ENCODE results near the gene COLGALT1.

Gene COLGALT1

DNA sequence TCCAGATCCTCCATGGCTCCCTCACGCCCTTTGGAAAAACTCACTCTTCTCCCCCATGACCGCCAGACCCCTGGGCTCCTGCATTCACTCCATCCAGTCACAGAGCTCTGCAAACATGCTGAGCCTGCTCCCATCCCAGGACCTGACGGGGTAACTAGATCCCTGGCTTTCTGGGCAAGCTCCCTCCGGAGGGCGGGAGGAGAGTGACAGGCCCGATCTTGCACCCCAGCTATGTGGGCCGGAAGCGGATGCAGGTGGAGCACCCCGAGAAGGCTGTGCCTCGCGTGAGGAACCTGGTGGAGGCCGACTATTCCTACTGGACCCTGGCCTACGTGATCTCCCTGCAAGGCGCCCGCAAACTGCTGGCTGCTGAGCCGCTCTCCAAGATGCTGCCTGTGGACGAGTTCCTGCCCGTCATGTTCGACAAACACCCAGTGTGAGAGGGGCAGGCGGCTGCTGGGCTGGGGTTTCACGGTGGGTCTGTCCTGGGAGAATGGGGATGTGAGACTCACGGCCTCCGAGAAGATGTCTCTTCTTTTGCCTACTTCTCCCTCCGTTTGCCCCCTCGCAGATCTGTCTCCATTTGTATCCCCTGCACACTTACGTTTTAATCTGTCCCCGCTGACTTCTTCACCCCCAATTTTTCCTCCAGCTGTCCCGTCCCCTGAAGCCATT, 25.2 kb downstream of the COLGALT1 start:
- TF ChIP-seq YY1 (IDR thresholded peaks at IDR 0.05; ENCODE audit: low read depth): no peak
- TF ChIP-seq TCF12 (IDR thresholded peaks at IDR 0.05; ENCODE audit: low read depth): no peak
- TF ChIP-seq REST (IDR thresholded peaks at IDR 0.05; ENCODE audit: low read depth): no peak
- TF ChIP-seq, protein P1, sequence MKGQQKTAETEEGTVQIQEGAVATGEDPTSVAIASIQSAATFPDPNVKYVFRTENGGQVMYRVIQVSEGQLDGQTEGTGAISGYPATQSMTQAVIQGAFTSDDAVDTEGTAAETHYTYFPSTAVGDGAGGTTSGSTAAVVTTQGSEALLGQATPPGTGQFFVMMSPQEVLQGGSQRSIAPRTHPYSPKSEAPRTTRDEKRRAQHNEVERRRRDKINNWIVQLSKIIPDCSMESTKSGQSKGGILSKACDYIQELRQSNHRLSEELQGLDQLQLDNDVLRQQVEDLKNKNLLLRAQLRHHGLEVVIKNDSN (IDR thresholded peaks at IDR 0.05): no peak

DNA sequence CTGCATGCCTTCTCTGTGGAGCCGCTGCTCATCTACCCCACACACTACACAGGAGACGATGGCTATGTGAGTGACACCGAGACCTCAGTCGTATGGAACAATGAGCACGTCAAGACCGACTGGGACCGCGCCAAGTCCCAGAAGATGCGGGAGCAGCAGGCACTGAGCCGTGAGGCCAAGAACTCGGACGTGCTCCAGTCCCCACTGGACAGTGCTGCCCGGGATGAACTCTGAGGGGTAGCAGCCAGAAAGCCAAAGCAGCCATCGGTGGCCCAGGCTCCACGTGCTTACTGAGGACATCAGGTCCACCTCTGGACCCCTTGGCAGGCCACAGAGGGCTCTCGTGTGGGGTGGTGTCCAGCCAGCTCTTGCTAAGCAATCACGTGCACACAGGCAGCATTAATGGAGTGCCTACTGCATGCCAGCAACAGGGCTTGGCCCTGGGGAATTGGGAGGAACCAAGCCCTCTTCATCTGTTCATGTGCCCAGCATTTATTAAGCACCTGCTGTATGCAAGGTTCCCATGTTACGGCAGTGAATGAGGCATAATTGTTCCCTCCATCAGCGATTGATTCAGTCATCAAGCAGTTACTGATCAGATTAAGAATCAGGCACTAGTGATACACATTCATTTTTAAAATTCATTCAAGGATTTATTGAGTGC, 25.9 kb downstream of the COLGALT1 start:
- TF ChIP-seq, protein P1 (IDR thresholded peaks at IDR 0.05): no peak
- TF ChIP-seq ZBTB7A (IDR thresholded peaks at IDR 0.05; ENCODE audit: low read depth) (no peak), EP300 (IDR thresholded peaks at IDR 0.05; ENCODE audit: borderline replicate concordance) (no peak), CREB1 (IDR thresholded peaks at IDR 0.05; ENCODE audit: low read depth) (no peak), TEAD4 (IDR thresholded peaks at IDR 0.05) (no peak), EGR1 (IDR thresholded peaks at IDR 0.05) (no peak), TAF1 (IDR thresholded peaks at IDR 0.05; ENCODE audit: low read depth) (no peak), RAD21 (IDR thresholded peaks at IDR 0.05; ENCODE audit: low read depth) (no peak), FOXM1 (IDR thresholded peaks at IDR 0.05; ENCODE audit: borderline replicate concordance, low read depth) (no peak), TCF12 (IDR thresholded peaks at IDR 0.05; ENCODE audit: low read depth) (no peak), NFIC (IDR thresholded peaks at IDR 0.05) (no peak)
- TF ChIP-seq, protein P2, sequence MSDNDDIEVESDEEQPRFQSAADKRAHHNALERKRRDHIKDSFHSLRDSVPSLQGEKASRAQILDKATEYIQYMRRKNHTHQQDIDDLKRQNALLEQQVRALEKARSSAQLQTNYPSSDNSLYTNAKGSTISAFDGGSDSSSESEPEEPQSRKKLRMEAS (IDR thresholded peaks at IDR 0.05): no peak

DNA sequence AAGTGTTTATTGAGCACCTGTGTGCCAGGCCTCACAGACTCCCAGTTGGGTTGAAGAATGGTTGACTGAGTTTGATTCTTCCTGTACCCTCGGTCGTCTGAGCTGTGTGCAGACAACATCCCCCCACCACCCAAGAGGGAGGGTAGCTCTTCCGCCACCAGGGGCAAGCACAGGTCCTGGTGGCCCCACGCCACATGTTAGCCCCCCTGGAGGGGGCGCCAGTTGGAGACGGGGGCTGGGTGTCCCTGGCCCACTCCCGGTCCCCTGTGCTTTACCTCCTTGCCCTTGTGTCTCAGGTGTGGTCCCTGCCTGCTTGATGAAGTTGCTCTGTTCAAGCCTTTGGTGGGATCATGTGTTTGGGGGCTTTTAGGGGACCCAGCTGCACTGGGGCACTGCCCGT, 27.2 kb downstream of the COLGALT1 start:
- TF ChIP-seq, protein P2 (IDR thresholded peaks at IDR 0.05): no peak
- TF ChIP-seq EGR1 (IDR thresholded peaks at IDR 0.05) (no peak), TCF12 (IDR thresholded peaks at IDR 0.05; ENCODE audit: low read depth) (no peak), YY1 (IDR thresholded peaks at IDR 0.05; ENCODE audit: low read depth) (no peak), NFIC (IDR thresholded peaks at IDR 0.05) (no peak), CREB1 (IDR thresholded peaks at IDR 0.05; ENCODE audit: low read depth) (no peak), EP300 (IDR thresholded peaks at IDR 0.05; ENCODE audit: borderline replicate concordance) (no peak), FOXM1 (IDR thresholded peaks at IDR 0.05; ENCODE audit: borderline replicate concordance, low read depth) (no peak), TAF1 (IDR thresholded peaks at IDR 0.05; ENCODE audit: low read depth) (no peak), ZBTB7A (IDR thresholded peaks at IDR 0.05; ENCODE audit: low read depth) (no peak), RAD21 (IDR thresholded peaks at IDR 0.05; ENCODE audit: low read depth) (no peak), CEBPB (IDR thresholded peaks at IDR 0.05) (no peak), REST (IDR thresholded peaks at IDR 0.05; ENCODE audit: low read depth) (no peak), TEAD4 (IDR thresholded peaks at IDR 0.05) (no peak)
- TF ChIP-seq, protein P1 (IDR thresholded peaks at IDR 0.05): no peak

GRCh38 chr19:17584132-17584531, 28.7 kb downstream of the COLGALT1 start:
- no peak for TF ChIP-seq RAD21 (IDR thresholded peaks at IDR 0.05; ENCODE audit: low read depth)
- TF ChIP-seq FOXM1 (IDR thresholded peaks at IDR 0.05; ENCODE audit: borderline replicate concordance, low read depth): no peak

GRCh38 chr19:17590866-17591265, 35.4 kb downstream of the COLGALT1 start:
- TF ChIP-seq, protein P2 (IDR thresholded peaks at IDR 0.05): no peak
- peak; percentile 66 for TF ChIP-seq NFIC (IDR thresholded peaks at IDR 0.05)
